NCI-H226 (cell line): ENCODE measurements around the gene COX14.

Experiments
- DNase-seq: peaks from one replicate; pipeline ENCODE4 v3.0.0-alpha.2; 2015

Gene COX14

DNA sequence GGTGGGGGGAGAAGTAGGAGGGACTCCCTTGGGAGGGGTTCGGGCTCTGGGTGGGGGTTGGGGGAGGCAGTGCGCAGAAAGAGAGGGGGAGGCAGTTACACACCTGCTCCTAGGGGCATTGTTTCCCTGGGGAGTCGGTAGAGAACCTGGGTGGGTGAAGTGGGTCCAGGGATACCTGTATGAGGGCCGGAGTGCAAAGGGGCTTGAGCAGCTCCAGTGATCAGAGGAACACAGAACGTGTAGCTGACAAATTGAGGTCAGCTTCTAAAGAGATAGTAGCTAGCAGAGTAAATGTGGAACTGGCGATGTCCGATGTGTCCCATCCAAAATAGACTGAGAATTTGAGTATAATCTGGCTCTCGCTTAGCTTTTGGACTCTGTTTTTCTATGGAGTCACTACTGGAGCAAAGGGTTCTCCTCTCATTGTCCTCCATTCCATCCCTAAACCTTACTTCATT lies 26.4 kb upstream of the COX14 start:
- no peak for DNase-seq

GRCh38 chr12:50086148-50086547 lies 25.9 kb upstream of the COX14 start:
- DNase-seq = no peak

DNA sequence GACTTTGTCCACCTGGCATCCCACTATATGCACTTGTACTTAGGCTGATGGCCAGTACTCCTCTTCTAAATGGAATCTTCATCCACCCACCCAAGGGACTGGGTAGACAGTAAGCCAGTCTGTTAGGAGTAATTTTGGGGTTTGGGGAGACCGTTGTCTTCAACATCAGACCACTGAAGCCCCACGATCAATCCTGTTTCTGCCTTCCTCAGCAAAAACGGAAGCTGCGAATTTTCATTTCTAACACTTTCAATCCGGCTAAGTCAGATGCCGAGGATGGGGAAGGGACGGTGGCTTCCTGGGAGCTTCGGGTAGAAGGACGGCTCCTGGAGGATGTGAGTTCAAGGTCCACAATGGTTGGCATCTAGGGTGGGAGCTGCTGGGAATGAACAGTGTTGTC lies 24.9 kb upstream of the COX14 start:
- no peak for DNase-seq

GRCh38 chr12:50087995-50088394 lies 24.0 kb upstream of the COX14 start:
- no peak for DNase-seq

- DNase-seq = peak; percentile 40
Observed at GRCh38 chr12:50088577-50089335, 23.3 kb upstream of the COX14 start.

- no peak for DNase-seq
Observed at GRCh38 chr12:50089730-50090129, 22.3 kb upstream of the COX14 start.

DNA sequence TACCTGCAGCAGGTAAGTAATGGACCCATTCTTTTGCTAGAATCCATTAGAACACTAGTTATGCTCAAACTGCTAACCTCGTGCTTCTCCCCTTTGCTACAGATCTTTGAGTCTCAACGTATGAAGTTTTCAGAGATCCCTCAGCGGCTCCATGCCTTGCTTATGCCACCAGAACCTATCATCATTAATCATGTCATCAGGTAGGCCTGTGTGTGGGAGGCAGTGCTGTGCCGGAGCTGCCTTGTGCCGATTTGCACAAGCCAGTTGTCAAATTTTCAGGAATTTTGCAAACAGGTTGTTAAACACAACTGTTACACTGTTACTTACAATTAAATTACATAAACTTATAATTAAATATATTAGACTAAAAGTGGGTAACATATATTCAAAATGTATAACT lies 21.6 kb upstream of the COX14 start:
- DNase-seq = no peak

DNA sequence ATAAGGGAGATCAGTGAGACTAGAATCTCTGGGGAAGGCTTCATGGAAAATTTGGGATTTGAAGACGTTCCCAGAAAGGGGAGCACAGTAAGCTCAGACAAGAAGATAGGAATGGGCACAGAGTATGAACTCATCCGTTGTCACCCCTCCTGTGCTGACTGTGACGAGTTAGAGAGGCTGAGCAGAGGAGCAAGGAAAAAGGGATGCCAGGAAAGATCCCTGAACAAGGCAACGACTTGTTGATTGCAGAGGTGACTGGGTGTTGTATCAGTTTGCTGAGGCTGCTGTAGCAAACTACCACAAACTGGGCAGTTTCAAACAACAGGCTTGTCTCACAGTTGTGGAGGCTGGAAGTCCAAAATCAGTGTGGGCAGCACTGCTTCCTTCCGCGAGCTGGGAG lies 14.1 kb upstream of the COX14 start:
- DNase-seq = no peak

DNA sequence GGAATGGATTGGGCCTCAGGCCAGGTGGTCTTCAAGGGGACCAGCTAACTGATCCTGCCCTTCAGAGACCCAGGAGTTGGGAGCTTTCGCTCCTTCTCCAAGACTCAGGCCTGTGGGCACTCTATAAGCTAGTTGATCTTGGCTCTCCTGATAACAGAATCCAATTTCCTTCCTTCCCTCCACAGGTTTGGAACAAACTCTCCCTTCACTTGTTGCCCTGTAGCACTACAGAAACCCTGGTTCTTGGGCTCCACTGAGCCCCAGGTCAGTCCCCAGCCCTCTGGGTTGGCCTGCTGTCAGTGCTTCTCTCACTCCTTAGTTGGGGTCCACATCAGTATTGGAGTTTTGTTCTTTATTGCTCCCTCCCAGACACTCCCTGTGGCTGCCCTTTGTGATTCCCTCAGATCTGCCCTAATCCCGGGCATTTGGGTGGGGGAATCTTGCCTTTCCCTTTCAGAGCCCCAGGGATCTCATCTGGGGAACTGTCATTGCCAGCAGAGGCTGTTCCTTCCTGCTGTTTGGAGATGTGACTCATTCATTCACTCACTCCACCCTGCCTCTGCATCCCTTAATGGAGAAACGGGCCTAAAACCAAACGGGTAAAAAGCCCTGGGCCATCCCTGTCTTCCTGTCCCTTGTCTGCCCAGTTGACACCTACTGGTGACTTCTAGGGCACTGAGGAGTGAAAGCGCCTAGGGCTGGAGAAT lies 12.6 kb upstream of the COX14 start:
- DNase-seq = no peak

- DNase-seq = no peak
Observed at GRCh38 chr12:50100561-50100960, 11.5 kb upstream of the COX14 start.

DNA sequence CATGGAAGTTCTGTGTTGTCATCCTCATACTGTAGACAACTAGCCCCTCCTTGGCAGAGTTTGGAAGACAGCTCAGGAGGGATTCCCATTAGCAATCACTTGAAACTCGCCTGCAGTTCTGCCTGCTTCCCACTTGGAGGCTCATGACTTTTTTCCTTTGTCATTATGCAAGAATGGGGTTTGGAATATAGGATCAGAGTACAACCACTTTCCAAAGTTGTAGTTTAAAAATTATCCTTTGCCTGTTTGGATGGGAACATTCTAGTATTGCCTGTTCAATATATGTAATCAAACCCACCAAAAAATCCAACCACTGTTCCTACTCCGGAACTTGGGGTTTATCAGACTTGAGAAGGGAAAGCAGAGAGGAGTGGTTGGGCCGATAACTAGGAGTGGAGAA lies 10.4 kb upstream of the COX14 start:
- peak; percentile 43 for DNase-seq

DNA sequence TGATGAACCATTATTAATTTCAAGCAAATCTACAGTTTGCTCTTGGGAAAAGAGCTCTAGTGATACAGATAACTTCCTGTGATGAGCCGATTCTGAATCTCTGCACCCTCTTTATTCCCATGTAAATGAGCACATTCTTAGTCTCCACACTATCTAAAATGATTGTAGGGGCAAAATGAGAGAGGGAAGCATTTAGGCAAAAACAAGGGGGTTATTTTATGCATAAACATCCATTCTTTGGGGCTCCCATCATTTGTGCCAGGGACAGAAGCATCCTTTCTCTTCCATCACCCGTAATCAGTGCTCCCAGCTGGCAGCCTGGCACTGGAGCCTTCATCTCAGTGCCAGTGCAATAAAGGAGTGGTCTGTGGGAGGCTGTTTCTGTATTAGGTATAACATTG lies 9.9 kb upstream of the COX14 start:
- DNase-seq = no peak

DNA sequence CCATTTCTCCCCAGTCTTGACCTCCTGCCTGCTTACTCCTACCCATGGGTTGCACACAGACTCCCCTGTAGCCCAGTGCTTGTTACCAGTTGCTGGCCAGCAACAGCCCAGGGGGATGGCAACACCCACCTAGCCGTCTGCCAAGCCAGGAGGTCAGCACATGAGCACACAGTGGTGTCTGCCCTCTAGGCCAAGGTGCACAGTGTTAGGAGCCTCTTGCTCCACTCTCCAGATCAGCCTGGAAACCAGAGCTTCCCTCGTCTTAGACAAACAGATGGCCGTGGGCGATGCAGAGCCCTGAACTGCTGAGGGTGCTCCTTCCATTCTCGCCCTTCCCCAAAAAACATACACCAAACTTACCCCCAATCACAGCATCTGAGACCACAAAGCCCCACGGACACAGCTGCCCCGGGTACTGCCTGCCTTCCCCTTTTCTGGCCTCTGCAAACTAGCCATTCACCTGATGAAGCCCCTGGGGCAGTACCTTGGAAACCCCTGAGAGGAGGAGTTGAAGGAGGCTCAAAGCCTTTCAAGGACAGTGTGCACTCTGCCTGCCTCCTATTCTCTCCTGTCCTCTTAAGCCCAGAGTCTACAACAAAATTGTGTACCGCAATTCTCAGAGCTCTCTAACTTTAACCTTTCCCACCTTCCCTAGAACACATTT lies 9.3 kb upstream of the COX14 start:
- DNase-seq = no peak

- DNase-seq = no peak
Observed at GRCh38 chr12:50103351-50103750, 8.7 kb upstream of the COX14 start.

DNA sequence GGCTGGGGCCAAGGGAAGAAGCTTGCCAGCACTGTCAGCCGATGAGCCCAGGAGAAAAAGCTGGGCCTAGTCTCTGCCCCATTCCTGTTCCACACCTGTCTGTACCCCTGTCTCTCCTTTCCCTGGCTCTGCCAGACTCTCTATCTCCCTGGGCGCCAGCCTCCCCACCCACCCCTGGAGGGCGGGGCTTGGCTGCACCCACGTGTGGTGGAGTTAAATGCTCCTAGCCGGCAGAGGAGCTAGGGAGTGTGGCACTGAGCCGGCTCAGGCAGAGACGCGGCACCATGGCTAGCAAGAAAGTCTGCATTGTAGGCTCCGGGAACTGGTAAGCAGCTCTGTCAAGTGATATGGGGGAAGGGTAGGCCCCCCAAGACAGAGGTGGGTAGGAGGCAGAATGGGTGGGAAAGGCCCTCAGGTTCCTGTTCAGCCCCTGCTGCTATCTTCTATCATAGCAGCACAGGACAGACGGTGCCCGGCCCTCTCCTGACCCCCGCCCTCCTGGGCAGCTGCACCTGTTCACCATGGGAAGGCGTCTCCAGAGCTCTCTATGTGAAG lies 8.2 kb upstream of the COX14 start, which contains the start of gene GPD1:
Gene GPD1 (plus strand): TSS at position 242 of the 555 bp plus-strand sequence. CDS start 43 bp downstream, at position 285.
- DNase-seq = peak; percentile 78

DNA sequence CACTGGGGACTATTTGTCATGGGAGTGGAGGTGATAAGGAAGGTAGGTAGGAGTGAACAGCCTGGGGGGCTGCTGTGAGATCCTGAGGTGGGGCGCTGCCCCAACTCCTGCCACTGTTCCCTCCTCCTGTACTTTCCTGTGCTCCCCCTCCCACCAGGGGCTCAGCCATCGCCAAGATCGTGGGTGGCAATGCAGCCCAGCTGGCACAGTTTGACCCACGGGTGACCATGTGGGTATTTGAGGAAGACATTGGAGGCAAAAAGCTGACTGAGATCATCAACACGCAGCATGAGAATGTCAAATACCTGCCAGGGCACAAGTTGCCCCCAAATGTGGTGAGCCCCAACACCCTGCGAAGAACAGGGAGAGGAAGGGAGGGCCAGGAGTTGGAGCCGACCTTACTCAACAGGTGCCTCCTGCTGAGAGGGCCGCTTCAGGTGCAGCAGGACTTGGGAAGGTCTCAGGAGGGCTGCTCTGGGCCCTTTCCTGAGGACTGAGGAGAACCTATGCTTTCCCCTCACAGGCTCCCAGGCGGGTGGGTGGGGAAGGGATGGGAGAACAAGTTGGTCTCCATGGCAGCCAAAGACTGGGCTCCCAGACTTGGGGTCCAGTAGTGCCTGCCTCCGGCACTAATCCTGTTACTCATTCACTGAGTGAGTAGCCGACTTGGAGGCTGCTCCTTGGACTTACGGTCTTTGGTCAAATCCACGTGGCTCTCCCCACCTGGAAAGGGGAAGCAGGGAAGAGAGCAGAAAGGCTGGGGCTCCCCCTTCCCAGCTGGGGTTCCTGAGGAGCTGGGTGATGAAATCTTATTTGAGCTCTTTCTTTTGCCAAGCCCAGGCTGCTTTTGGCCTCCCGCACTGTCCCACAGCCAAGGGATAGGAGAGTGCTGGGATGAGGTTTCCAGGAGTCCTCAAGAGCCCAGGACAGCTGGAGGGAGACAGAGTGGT lies 7.3 kb upstream of the COX14 start:
- no peak for DNase-seq

DNA sequence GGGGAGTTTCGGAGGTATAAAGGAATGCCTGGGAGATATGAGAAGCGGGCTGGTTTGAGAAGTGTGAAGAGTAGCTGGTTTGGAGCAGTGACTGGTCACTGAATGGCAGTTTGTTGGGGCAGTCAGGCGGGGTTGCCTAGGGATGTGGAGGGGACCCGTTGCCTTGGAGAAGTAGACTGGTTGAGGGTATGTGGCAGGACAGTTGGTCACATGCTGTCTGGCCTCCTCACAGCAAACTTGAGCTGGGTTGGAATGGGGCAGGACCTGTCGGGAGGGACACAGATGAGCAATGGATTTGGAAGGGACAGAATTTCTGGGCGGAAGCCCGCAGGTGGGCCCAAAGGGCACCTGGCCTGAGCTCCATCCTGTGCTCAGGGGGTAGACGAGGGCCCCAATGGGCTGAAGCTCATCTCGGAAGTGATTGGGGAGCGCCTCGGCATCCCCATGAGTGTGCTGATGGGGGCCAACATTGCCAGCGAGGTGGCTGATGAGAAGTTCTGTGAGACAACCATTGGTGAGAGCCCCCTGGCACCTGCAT lies 6.1 kb upstream of the COX14 start:
- DNase-seq = no peak

GRCh38 chr12:50106907-50107306 lies 5.1 kb upstream of the COX14 start:
- DNase-seq = no peak

DNA sequence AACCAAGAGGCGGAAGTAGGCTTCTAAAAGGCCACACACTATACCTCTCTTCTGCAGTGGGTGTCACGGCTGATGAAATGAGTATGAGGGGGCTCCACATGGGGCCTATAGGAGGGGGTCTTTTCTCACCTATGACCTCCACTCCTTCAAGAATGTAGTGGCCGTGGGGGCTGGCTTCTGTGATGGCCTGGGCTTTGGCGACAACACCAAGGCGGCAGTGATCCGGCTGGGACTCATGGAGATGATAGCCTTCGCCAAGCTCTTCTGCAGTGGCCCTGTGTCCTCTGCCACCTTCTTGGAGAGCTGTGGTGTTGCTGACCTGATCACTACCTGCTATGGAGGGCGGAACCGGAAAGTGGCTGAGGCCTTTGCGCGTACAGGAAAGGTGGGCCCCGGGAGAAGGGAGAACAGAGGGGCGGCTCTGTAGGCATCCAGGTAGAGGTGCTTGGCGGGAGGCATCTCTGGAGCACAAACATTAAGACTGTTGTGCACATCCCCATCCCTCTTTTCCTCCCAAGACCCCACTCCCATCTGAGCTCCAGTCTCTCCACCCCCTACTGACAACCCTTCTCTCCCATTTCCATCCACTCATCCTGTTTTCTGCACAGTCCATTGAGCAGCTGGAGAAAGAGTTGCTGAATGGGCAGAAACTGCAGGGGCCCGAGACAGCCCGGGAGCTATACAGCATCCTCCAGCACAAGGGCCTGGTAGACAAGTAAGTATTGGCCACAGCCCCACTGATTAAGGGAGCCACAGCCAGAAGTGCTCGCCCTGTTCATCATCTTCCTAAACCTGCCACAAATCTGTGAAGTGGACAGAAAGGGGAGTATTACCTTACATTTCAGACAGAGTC lies 4.4 kb upstream of the COX14 start:
- no peak for DNase-seq

GRCh38 chr12:50109319-50109718 lies 2.7 kb upstream of the COX14 start:
- DNase-seq = no peak

- DNase-seq = no peak
Observed at GRCh38 chr12:50110127-50110761, 1.8 kb upstream of the COX14 start.
